Stromal cell of bone marrow (primary cell): ENCODE results near the gene GPC5.
"Not testable (repeated sequence)": the region's sequence is repeated elsewhere in the genome, so short reads cannot be mapped to it uniquely, and the experiment has no call there.

Experiments
- DNase-seq: peaks from one replicate; pipeline ENCODE4 v3.0.0-alpha.2; 2012; ENCODE audit warnings: low read depth

Gene GPC5

GRCh38 chr13:92843549-92843948, 1445.1 kb downstream of the GPC5 start:
- peak; percentile 69 for DNase-seq

DNA sequence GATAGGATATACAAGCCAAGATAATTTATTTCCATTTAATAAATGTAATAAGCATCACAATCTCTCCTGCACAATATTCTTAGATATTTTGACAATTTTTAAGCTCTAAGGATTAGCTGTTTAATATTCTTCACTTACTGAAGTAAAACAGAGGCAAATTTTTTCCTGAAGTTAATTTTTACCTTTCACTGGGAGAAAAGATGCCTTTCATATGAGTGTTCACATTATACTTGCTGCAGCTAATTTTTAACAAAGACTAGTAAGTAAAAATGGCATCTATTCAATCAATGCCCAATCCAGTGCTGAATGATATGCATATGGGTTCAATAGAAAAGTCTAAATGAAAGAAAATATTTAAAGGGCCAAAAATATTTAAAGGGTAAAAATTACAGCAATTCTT, 1451.0 kb downstream of the GPC5 start:
- no peak for DNase-seq

DNA sequence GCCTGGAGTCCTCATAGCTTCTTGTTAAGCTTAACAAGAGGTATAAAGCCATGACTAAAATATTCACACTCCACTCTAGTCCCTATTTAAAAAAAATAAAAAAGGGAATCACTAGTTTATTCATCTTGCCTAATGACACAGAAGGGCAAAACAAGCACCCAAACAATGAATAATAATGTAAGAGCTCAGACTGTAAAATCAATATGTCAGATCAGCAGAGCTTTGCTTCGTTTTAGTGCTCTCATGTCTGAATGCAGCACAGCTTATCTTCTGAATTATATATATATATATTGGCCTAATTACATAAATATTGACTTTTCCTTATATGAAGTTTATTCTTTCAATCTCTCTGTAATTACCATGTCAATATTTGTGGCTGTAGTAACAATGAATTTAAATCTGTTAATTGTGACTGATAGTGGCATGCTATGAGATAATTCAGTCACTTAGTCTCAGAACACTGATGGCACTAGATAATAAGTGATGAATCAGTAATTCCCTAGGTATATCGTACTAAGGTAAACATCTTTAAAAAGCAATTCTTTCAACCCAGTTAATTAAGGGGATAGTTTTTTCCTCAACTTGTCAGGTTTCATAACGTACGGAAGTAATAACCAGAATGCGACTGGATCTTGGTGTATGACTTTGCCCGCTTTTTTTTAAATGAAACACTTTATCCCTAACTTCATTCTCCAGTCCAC, 1466.3 kb downstream of the GPC5 start:
- no peak for DNase-seq

DNA sequence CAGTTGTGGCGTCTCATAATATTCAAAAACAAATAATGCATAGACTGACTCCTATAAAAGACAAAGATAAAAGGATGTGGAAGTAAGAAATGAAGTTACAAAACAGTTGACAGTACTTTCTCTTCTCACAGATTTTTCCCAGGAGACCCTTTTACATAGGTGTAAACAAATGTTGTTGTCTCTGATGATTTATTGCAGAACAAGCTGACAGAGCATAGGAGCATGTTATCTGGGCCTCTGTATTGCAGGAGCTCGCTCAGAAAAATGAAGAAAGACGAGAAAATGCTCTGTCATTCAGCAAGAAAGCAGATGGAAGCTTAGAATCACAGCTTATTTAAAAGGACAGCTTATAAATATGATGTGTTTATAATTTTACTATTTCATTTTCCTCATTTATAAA, 1474.6 kb downstream of the GPC5 start:
- no peak for DNase-seq

GRCh38 chr13:92886535-92887077, 1488.2 kb downstream of the GPC5 start:
- no peak for DNase-seq

- no peak for DNase-seq
These were observed 1496.0 kb downstream of the GPC5 start for GRCh38 chr13:92894447-92894846.

DNA sequence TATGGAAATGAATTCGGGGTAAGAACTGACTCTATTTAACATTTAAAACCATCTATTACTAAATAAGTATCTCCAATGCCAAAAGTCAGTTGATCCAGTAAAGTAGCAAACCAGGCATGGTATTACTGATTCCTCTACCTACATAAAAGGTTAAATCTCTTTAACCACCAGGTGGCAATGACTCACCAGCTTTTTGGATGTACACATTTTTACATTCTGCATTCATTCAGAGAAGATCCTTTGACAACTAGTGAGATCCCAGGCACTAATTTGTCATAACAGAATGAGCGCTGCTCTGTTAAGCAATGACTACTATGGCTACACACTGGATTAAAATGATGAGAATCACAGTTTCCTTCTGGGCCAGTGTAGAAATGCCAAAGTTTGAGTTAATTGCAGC, 1498.4 kb downstream of the GPC5 start:
- DNase-seq = no peak

DNA sequence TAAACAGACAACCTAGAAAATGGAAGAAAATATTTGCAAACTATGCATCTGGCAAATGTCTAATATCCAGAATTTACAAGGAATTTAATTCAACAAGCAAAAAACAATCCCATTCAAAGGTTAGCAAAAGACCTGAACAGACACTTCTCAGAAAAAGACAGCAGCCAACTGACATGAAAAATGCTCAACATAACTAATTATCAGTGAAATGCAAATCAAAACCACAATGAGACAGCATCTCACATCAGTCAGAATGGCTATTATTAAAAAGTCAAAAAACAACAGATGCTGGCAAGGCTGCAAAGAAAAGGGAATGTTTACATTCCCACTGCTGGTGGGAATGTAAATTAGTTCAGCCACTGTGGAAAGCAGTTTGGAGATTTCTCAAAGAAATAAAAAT, 1500.5 kb downstream of the GPC5 start:
- DNase-seq = not testable (repeated sequence)

GRCh38 chr13:92900446-92900845, 1502.0 kb downstream of the GPC5 start:
- DNase-seq = no peak

DNA sequence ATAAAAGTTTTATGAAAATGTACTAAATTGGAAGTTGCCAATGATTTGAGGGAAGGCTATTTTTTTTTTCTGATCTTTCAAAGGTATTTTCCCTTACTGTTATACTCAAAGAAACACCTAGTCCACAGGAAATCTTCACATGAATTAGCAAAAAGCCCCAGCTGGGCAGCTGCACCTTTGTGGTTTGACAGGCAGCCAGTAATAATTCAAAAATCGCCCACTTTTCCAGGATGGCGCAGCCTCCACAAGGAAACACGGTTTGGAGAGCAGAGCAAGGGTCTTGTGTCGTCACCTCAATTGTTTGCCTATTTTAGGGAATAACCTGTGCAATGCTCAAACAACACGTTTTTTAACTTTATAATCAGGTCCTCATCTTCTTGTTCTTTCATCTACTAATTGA, 1503.3 kb downstream of the GPC5 start:
- DNase-seq = no peak

GRCh38 chr13:92912629-92913028, 1514.2 kb downstream of the GPC5 start:
- no peak for DNase-seq

GRCh38 chr13:92913840-92914239, 1515.4 kb downstream of the GPC5 start:
- no peak for DNase-seq
